ENCODE measurements around the gene NXF1. TPM values are rescaled to one million over a fixed set of nuclear protein-coding genes. Genes with fewer than 3 reads are reported as not detected.
"Not testable (repeated sequence)": the region's sequence is repeated elsewhere in the genome, so short reads cannot be mapped to it uniquely, and the experiment has no call there.

Gene NXF1
- total RNA-seq, 1 experiment from 2014 or later: 33.1 TPM

- Histone ChIP-seq H3K9me2 (replicated peaks; ENCODE audit: low read length) (no peaks in the 10 kb centered on the region), H3K4me1 (ENCODE audit: insufficient read depth, low read length) (peaks cover 16% of the 10 kb centered on the region), H3K9ac (ENCODE audit: low read length) (no peak overlapping the region), H3K27ac (ENCODE audit: low read length) (no peak overlapping the region), H3K4me3 (ENCODE audit: low read length) (no peak overlapping the region), H3K36me3 (ENCODE audit: low read depth, low read length) (peaks cover 6% of the 10 kb centered on the region; the same call in 1 of the 2 replicates), H3F3A (ENCODE audit: low read length, unreplicated experiment) (no peaks in the 10 kb centered on the region), H3K4me2 (ENCODE audit: low read length) (no peak overlapping the region), H3K9me3 (ENCODE audit: low read length) (no peaks in the 10 kb centered on the region), H2AFZ (ENCODE audit: low read length) (no peak overlapping the region), H3K79me2 (ENCODE audit: low read length) (peaks cover 10% of the 10 kb centered on the region; the same call in 1 of the 2 replicates), H4K20me1 (ENCODE audit: low read length) (no peaks in the 10 kb centered on the region), H3K27me3 (ENCODE audit: low read length) (no peaks in the 10 kb centered on the region)
- no peak for TF ChIP-seq CTCF (conservative IDR thresholded peaks at IDR 0.05; ENCODE audit: low read depth, low read length)
- TF ChIP-seq EZH2 (IDR thresholded peaks at IDR 0.05; ENCODE audit: low read length, unreplicated experiment): no peak
- TF ChIP-seq EZH2phosphoT487 (IDR thresholded peaks at IDR 0.05; ENCODE audit: borderline replicate concordance, low read length): no peak
- no TSS peak for BruUV-seq (replicated peaks)
- ChIA-PET CTCF (no interaction called here), POLR2A (ENCODE audit: unreplicated experiment) (no interaction called here)
- DNase-seq (no peak), ATAC-seq (no peak)
- intact Hi-C loops (cut with micrococcal nuclease): no loop called here
These were observed 53.0 kb downstream of the NXF1 start for GRCh38 chr11:62752177-62752785.

GRCh38 chr11:62749931-62750330 is 55.3 kb downstream of the NXF1 start:
- H3K27me3 ChIP-seq (ENCODE audit: low read length); POLR2A ChIA-PET (ENCODE audit: unreplicated experiment); H2AFZ ChIP-seq (ENCODE audit: low read length); ATAC-seq; CTCF ChIA-PET; BruUV-seq (replicated peaks); H3K36me3 ChIP-seq (ENCODE audit: low read depth, low read length); H3K4me2 ChIP-seq (ENCODE audit: low read length); DNase-seq; H3K4me3 ChIP-seq (ENCODE audit: low read length); intact Hi-C loops (cut with micrococcal nuclease); H3K9me2 ChIP-seq (replicated peaks; ENCODE audit: low read length); H3K27ac ChIP-seq (ENCODE audit: low read length); H4K20me1 ChIP-seq (ENCODE audit: low read length); H3K9me3 ChIP-seq (ENCODE audit: low read length); H3F3A ChIP-seq (ENCODE audit: low read length, unreplicated experiment); H3K9ac ChIP-seq (ENCODE audit: low read length): not testable (repeated sequence)
- Histone ChIP-seq H3K79me2 (ENCODE audit: low read length) (peaks cover 10% of the 10 kb centered on the region; the same call in 1 of the 2 replicates), H3K4me1 (ENCODE audit: insufficient read depth, low read length) (peaks cover 16% of the 10 kb centered on the region)

GRCh38 chr11:62747475-62748160 is 57.6 kb downstream of the NXF1 start:
- Histone ChIP-seq H4K20me1 (ENCODE audit: low read length) (no peaks in the 10 kb centered on the region), H3K36me3 (ENCODE audit: low read depth, low read length) (peaks cover 6% of the 10 kb centered on the region; the same call in 1 of the 2 replicates), H3F3A (ENCODE audit: low read length, unreplicated experiment) (no peaks in the 10 kb centered on the region), H3K9me3 (ENCODE audit: low read length) (no peaks in the 10 kb centered on the region), H3K9ac (ENCODE audit: low read length) (no peak overlapping the region), H3K79me2 (ENCODE audit: low read length) (peaks cover 2% of the 10 kb centered on the region; the same call in 1 of the 2 replicates), H3K4me1 (ENCODE audit: insufficient read depth, low read length) (peaks cover under 1% of the 10 kb centered on the region; the same call in 1 of the 2 replicates), H3K4me2 (ENCODE audit: low read length) (no peak overlapping the region), H2AFZ (ENCODE audit: low read length) (no peak overlapping the region), H3K4me3 (ENCODE audit: low read length) (no peak overlapping the region), H3K27me3 (ENCODE audit: low read length) (no peaks in the 10 kb centered on the region), H3K9me2 (replicated peaks; ENCODE audit: low read length) (no peaks in the 10 kb centered on the region), H3K27ac (ENCODE audit: low read length) (no peak overlapping the region)
- ChIA-PET POLR2A (ENCODE audit: unreplicated experiment) (no interaction called here), CTCF (interaction anchor here (0.6 kb wide), 1 partner anchor 67 kb away, joined by 4 read pairs; no protein-coding TSS in a partner anchor)
- DNase-seq (no peak), ATAC-seq (0 out of 2 replicates have a peak, but pooled peaks have one; percentile 22)
- intact Hi-C loops (cut with micrococcal nuclease): no loop called here
- no TSS peak for BruUV-seq (replicated peaks)
- TF ChIP-seq EZH2phosphoT487 (IDR thresholded peaks at IDR 0.05; ENCODE audit: borderline replicate concordance, low read length) (no peak), CTCF (conservative IDR thresholded peaks at IDR 0.05; ENCODE audit: low read depth, low read length) (no peak), EZH2 (IDR thresholded peaks at IDR 0.05; ENCODE audit: low read length, unreplicated experiment) (no peak)

Small RNA genes lying within 50 kb of the gene (microRNA-seq; reads per million reads assigned to microRNA genes)
- 1.3 reads per million for gene MIR6514 (ENCODE audit: unreplicated experiment)
- not detected for gene MIR6748 (ENCODE audit: unreplicated experiment)

Other genes with a start within 250 kb of the NXF1 start
- 1,577 and 1,815 TPM in 2 replicates for gene EEF1G, start 231.5 kb downstream of the NXF1 start, total RNA-seq (2014; rRNA removed)
- gene TUT1, start 213.9 kb downstream of the NXF1 start, total RNA-seq (2014; rRNA removed): 17.8 and 20.6 TPM in 2 replicates
- gene MTA2, start 203.6 kb downstream of the NXF1 start, total RNA-seq (2014; rRNA removed): 193 and 259 TPM in 2 replicates
- gene EML3, start 192.7 kb downstream of the NXF1 start, total RNA-seq (2014; rRNA removed): 32.8 and 50.6 TPM in 2 replicates
- gene ROM1, start 192.2 kb downstream of the NXF1 start, total RNA-seq (2014; rRNA removed): 5.8 and 13.9 TPM in 2 replicates
- 65.8 and 76.3 TPM in 2 replicates for gene B3GAT3, start 183.5 kb downstream of the NXF1 start, total RNA-seq (2014; rRNA removed)
- 274 and 290 TPM in 2 replicates for gene GANAB, start 158.8 kb downstream of the NXF1 start, total RNA-seq (2014; rRNA removed)
- 31.0 and 32.5 TPM in 2 replicates for gene INTS5, start 152.1 kb downstream of the NXF1 start, total RNA-seq (2014; rRNA removed)
- 236 and 302 TPM in 2 replicates for gene C11orf98, start 140.2 kb downstream of the NXF1 start, total RNA-seq (2014; rRNA removed)
- 12.9 and 16.3 TPM in 2 replicates for gene CSKMT, start 140.1 kb downstream of the NXF1 start, total RNA-seq (2014; rRNA removed)
- gene UQCC3, start 133.8 kb downstream of the NXF1 start, total RNA-seq (2014; rRNA removed): 83.6 and 95.6 TPM in 2 replicates
- gene LBHD1, start 133.2 kb downstream of the NXF1 start, total RNA-seq (2014; rRNA removed): 4.7 and 9.7 TPM in 2 replicates
- 190 and 311 TPM in 2 replicates for gene UBXN1, start 126.4 kb downstream of the NXF1 start, total RNA-seq (2014; rRNA removed)
- gene LRRN4CL, start 115.9 kb downstream of the NXF1 start, total RNA-seq (2014; rRNA removed): 0.51 and 0.86 TPM in 2 replicates
- 65.7 and 73.4 TPM in 2 replicates for gene BSCL2, start 98.0 kb downstream of the NXF1 start, total RNA-seq (2014; rRNA removed)
- not detected in 2 replicates for gene GNG3, start 97.8 kb downstream of the NXF1 start, total RNA-seq (2014; rRNA removed)
- gene HNRNPUL2, start 78.0 kb downstream of the NXF1 start, total RNA-seq (2014; rRNA removed): 15.5 and 25.4 TPM in 2 replicates
- gene TTC9C, start 77.0 kb downstream of the NXF1 start, total RNA-seq (2014; rRNA removed): 26.1 and 37.4 TPM in 2 replicates
- gene ZBTB3, start 51.3 kb downstream of the NXF1 start, total RNA-seq (2014; rRNA removed): 2.2 and 3.3 TPM in 2 replicates
- gene POLR2G, start 43.9 kb downstream of the NXF1 start, total RNA-seq (2014; rRNA removed): 208 and 230 TPM in 2 replicates
- 40.2 and 43.9 TPM in 2 replicates for gene TAF6L, start 34.0 kb downstream of the NXF1 start, total RNA-seq (2014; rRNA removed)
- gene TMEM179B, start 18.0 kb downstream of the NXF1 start, total RNA-seq (2014; rRNA removed): 80.2 and 86.7 TPM in 2 replicates
- gene TMEM223, start 13.4 kb downstream of the NXF1 start, total RNA-seq (2014; rRNA removed): 37.5 and 49.6 TPM in 2 replicates
- 41.4 and 48.2 TPM in 2 replicates for gene STX5, start 26.6 kb upstream of the NXF1 start, total RNA-seq (2014; rRNA removed)
- not detected in 2 replicates for gene TEX54, start 27.4 kb upstream of the NXF1 start, total RNA-seq (2014; rRNA removed)
- gene WDR74, start 34.1 kb upstream of the NXF1 start, total RNA-seq (2014; rRNA removed): 217 and 222 TPM in 2 replicates
- gene SLC3A2, start 75.5 kb upstream of the NXF1 start, total RNA-seq (2014; rRNA removed): 243 and 304 TPM in 2 replicates
- not detected in 2 replicates for gene CHRM1, start 115.9 kb upstream of the NXF1 start, total RNA-seq (2014; rRNA removed)
- not detected in 2 replicates for gene SLC22A6, start 179.5 kb upstream of the NXF1 start, total RNA-seq (2014; rRNA removed)
- not detected in 2 replicates for gene SLC22A8, start 210.4 kb upstream of the NXF1 start, total RNA-seq (2014; rRNA removed)